HG02798 (cell line): ENCODE measurements around the gene ATP6V0D1.

ENCODE experiments used
- ATAC-seq: cut with Tn5 transposase; IDR thresholded peaks from one replicate; pipeline ENCODE4 v1.9.1; 2021; ENCODE audit warnings: mild to moderate bottlenecking; ENCODE audit not compliant: unreplicated experiment, poor library complexity

The ATP6V0D1 gene

DNA sequence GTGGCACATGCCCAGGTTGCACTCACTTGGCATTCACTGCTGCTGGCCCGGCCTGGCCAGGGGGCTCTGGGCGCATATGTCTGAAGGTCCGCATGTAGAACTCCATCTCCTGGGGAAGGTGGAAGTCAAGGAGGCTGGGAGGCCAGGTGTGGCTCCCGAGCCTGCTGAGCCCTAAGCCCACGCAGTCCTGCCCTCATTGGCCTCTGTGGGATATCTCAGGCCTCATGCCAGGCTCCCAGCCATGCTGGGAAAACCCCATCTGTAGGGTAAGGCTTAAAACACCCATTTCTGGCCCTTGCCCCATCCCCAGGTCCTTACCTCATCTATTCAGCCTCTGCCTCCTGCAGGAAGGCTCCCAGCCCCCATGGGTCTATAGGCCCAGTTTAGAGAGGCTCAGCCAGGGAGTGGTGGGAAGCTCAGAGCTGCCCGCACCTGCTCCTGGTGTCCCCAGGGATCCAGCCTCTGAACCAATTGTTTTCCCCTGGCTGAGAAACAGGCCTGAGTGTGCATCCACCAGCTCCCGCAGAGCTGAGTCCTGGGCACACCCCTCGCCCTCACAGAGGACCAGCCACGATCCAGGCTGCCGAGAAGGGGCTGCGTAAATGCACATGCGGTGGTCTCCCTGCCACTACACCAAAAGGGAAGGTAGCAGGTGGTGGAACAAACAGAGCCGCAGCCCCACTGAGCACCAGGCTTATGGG is 85.3 kb downstream of the ATP6V0D1 start:
- ATAC-seq, result no peak

DNA sequence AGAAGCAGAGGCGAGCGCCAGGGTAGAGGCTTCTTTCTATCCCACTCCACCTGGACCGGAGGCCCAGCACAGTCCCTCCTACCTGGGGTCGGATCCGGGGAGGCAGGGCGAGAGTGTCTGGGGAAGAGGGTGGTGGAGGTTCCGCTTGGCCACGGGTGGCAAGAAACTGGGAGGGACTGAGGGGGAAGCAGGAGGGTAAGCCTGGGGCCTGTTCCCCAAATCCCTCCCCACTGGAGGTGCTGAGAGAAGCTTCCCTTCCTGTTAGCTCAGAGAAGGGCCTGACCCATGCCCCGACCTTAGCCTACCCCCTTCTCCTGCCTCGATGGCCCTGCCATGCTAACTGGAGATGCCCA is 85.9 kb downstream of the ATP6V0D1 start:
- no peak for ATAC-seq

GRCh38 chr16:67394155-67395104 is 86.5 kb downstream of the ATP6V0D1 start:
- ATAC-seq, result no peak

DNA sequence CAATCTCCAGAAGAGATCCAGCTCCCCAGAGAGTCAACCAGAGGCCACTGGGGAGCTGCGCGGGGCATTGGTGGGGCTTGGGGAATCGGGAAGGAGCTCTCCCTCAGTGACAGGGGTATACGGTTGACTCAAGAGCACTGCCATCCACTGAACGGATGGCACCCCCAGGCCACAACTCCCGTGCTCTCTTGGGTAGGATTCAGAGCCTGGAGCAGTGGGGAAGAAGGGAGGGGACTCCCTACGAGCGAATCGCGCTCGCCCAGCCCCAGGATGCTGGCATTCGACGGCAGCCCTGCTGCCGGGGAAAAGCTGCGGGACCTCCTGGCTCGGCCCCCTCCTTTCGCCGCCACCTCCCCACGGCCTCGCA is 87.2 kb downstream of the ATP6V0D1 start:
- ATAC-seq, result no peak

DNA sequence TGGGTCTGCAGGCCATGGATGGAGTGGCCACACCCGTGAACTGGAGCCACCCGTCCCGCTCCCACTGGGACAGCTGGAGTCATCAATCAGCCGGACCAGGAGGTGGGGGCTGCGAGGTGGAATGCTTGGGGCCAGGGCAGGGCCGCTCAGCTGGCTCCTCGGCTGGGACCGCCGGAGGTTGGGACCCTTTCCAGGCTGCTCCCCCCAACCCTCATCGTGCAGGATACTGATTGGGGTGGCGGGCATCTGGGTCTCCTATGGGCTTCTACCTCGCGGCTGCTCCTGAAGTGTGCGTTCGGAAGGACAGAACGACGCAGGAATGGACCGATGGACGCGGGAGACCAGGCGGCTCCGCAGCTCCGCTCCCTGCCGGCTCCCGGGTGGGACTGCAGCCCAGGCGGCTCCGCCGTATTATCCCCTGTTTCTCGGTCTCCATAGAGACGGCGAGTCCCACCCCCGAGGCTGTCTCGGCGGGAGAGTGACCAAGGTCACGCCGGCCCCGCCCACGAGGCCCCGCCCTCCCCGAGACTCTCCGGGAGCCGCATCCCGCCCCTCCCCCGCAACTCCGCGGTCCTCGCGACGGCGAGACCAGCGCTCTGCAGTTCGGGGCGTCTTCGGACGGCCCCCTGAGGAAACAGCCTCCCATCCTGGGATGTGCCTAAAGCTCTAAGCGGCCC is 87.7 kb downstream of the ATP6V0D1 start, which contains the start of gene TPPP3:
Gene TPPP3, minus strand, starts transcription at position 388 of the 677 bp plus-strand sequence. CDS start 2,387 bp downstream, outside the sequence.
- ATAC-seq, result no peak

DNA sequence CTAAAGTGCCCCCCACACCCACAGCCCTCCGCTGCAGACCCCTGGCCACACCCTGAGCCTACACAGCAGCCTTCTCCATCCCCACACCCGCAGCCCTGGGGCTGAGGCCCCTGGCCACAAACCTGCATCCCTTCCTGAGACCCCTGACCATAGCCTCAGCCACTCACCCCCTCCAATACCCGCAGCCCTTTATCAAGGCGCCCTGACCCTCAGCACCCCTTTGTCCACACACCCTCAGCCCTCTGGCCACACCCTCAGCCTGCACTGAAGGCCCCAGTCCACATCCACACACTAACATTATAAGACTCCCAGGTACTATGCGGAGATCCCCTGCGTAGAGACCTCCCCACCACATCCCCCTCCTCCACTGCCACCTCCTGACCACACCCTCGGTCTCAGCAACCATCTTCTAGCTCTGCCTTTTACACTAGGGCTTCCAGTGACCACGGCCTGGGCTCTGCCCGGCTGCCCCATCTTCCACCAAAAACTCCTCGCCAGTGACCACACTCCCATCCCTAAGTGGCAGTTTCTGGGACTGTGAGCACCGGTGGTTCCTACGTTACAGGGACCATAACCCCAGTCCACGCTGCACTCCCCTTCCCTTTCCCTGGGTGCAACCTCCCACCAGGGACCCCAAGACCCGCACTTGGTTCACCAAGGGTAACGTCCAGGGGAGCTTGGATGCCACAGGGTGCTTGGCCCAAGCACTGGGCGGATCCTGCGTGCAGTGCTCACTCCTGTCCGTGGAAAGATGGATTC is 88.5 kb downstream of the ATP6V0D1 start:
- no peak for ATAC-seq

DNA sequence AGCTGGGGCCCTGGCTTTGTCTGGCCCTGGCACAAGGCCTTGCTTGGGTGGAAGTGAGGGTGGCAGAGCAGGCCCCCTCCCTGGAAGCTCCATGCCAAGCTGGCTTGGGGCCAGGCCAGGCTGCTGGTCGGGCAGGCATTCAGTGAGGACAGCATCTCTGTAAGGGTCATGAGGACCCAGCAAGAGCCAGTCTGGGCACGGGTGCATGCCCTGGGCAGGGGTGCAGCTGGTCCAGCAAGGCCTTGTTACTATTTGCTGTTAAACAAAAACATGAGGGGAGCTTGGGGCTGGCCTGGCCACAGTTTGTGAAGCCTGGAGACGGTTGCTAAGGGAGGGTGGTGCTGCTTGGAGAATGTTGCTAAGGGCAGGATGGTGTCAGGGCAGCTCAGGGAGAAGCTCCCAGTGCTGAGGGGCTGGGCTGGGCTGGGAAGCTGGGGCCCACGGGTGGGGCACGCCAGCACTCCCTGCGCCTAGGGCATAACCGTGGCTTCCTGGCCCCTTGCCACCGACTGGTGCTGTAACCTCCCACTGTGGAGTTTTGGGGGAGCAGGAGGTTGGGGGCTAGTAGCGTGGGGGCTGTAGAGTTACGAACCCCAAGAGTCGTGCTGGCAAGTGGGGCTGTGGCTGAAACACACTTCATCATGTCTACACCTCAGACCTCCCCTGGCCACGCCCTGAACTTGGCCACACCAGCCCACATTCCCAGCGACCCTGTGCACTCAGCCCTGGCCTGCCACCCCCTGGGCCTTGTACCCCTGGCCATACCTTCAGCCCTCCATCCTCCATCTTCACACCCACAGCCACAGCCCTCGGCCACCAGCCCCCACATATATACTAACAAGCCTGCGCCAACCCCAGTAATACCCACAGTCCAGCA is 89.3 kb downstream of the ATP6V0D1 start:
- no peak for ATAC-seq

DNA sequence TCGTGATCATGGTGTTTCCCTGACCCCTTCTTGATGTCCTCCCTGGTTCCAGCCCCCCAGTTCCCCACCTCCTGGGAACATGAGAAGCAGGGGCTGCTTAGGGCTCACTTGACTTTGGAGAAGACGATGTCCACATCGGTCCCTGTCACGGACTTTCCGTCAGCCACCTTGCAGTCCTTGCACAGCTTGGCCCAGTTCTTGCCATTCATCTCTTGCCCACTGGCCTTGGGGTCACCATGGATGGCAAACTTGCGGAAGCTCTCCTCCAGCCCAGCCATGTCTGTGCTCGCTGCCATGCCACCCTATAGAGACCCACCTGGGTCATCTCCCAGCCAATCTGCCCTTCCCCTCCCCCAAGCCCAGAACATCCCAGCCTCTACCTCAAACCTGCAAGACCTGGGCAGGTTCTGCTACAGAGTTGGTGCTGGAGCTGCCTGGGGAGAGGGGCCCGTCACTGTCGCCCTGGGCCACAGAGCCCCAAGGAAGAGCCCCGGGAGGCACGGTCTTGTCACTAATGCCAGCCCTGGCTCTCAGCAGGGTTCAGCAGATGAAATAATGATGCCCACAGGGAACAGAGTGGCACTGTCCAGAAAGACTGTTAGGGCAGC is 90.0 kb downstream of the ATP6V0D1 start:
- ATAC-seq, result no peak

DNA sequence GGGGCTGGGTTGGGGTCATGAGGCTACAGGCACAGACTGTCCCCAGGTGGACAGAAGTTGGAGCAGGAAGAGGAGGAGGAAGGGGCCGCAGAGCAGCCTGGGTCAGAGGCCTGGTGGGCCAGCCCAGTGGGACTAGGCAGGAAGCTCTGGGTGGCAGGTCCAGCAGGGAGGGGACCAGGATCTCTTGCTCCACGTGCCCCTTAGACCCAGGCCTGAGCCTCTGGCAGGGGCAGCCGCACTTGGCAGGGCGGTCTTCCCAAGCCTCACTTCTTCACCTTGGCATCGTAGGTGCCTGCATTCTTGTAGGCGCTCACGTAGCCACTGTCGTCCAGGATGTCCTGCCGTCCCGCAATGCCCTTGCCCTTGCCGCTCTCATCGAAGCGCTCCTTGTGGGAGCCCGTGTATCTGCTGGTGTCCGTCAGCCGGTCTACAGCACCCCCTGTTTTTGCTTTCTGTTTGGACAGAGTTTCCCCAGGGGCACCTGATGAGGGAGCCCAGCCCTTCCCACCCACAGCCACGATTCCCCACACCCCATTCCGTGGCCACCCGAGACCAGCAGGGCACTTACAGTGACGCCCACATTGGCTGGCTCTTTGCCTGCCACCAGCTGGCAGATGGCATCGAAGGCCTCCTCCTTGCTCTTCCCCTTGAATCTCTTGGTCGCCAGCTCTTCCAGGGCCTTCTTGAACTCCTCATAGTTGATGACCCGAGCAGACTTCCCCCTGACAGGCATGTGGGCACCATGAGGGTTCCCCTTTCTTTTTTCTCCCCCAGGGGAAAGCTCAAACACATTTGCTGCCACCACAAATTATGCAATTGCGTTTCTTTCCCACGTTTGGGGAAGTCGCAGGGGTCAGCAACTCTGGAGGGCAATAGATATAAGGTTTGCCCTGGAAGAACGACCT is 90.8 kb downstream of the ATP6V0D1 start:
- no peak for ATAC-seq

GRCh38 chr16:67388591-67388990 is 92.4 kb downstream of the ATP6V0D1 start:
- no peak for ATAC-seq

- no peak for ATAC-seq
Observed at GRCh38 chr16:67388191-67388590, 92.8 kb downstream of the ATP6V0D1 start.
